ENCODE measurements around the gene SLC25A20.
"Not testable (repeated sequence)": the region's sequence is repeated elsewhere in the genome, so short reads cannot be mapped to it uniquely, and the experiment has no call there.

The SLC25A20 gene

GRCh38 chr3:48915296-48915695, 16.6 kb upstream of the SLC25A20 start:
- Histone ChIP-seq H3K4me2 (ENCODE audit: low read length) (no peak overlapping the region), H4K20me1 (ENCODE audit: control insufficient read depth, insufficient read depth, low read depth, low read length) (no peaks in the 10 kb centered on the region), H3K4me3 (ENCODE audit: low read length) (no peak overlapping the region), H3K79me2 (ENCODE audit: control insufficient read depth, low read length) (peaks cover 22% of the 10 kb centered on the region), H3K36me3 (ENCODE audit: control insufficient read depth, low read length) (peaks cover 8% of the 10 kb centered on the region), H3K4me1 (ENCODE audit: control insufficient read depth, low read length) (peaks cover 9% of the 10 kb centered on the region), H3K27me3 (ENCODE audit: control insufficient read depth, low read length) (no peaks in the 10 kb centered on the region), H3K27ac (ENCODE audit: low read depth, low read length) (no peak overlapping the region), H3F3A (ENCODE audit: control insufficient read depth, insufficient read depth) (peaks cover 7% of the 10 kb centered on the region), H3K9me2 (replicated peaks; ENCODE audit: control insufficient read depth, low read length) (no peaks in the 10 kb centered on the region), H3K9me3 (ENCODE audit: control insufficient read depth, insufficient read depth, low read length) (no peaks in the 10 kb centered on the region)
- no peak for TF ChIP-seq CTCF (IDR thresholded peaks at IDR 0.05; ENCODE audit: low read depth, low read length, poor library complexity, severe bottlenecking)
- no peak for TF ChIP-seq EZH2phosphoT487 (IDR thresholded peaks at IDR 0.05; ENCODE audit: borderline replicate concordance, low read length)

GRCh38 chr3:48907026-48907425, 8.3 kb upstream of the SLC25A20 start:
- not testable (repeated sequence) for H3K9me2 ChIP-seq (replicated peaks; ENCODE audit: control insufficient read depth, low read length); H3K9me3 ChIP-seq (ENCODE audit: control insufficient read depth, insufficient read depth, low read length); H3K4me3 ChIP-seq (ENCODE audit: low read length); H3K27me3 ChIP-seq (ENCODE audit: control insufficient read depth, low read length); H3K79me2 ChIP-seq (ENCODE audit: control insufficient read depth, low read length); H3K36me3 ChIP-seq (ENCODE audit: control insufficient read depth, low read length); H3K4me2 ChIP-seq (ENCODE audit: low read length); H3K27ac ChIP-seq (ENCODE audit: low read depth, low read length); H4K20me1 ChIP-seq (ENCODE audit: control insufficient read depth, insufficient read depth, low read depth, low read length); H3F3A ChIP-seq (ENCODE audit: control insufficient read depth, insufficient read depth)
- peaks cover 20% of the 10 kb centered on the region for H3K4me1 ChIP-seq (ENCODE audit: control insufficient read depth, low read length)

- no peaks in the 10 kb centered on the region for H3K9me3 ChIP-seq (ENCODE audit: control insufficient read depth, insufficient read depth, low read length)
- H3K4me2 ChIP-seq (ENCODE audit: low read length), result peak overlapping the region; percentile 89
- H4K20me1 ChIP-seq (ENCODE audit: control insufficient read depth, insufficient read depth, low read depth, low read length), result no peaks in the 10 kb centered on the region
- peaks cover 6% of the 10 kb centered on the region for H3F3A ChIP-seq (ENCODE audit: control insufficient read depth, insufficient read depth)
- TF ChIP-seq CTCF (IDR thresholded peaks at IDR 0.05; ENCODE audit: low read depth, low read length, poor library complexity, severe bottlenecking) (no peak), EZH2phosphoT487 (IDR thresholded peaks at IDR 0.05; ENCODE audit: borderline replicate concordance, low read length) (no peak)
- no peaks in the 10 kb centered on the region for H3K36me3 ChIP-seq (ENCODE audit: control insufficient read depth, low read length)
- H3K4me3 ChIP-seq (ENCODE audit: low read length), result peak overlapping the region; percentile 91
- H3K79me2 ChIP-seq (ENCODE audit: control insufficient read depth, low read length), result peaks cover 5% of the 10 kb centered on the region; the same call in 1 of the 2 replicates
- peak overlapping the region; percentile 42 for H3K27ac ChIP-seq (ENCODE audit: low read depth, low read length)
- H3K27me3 ChIP-seq (ENCODE audit: control insufficient read depth, low read length), result no peaks in the 10 kb centered on the region
- H3K4me1 ChIP-seq (ENCODE audit: control insufficient read depth, low read length), result peaks cover 41% of the 10 kb centered on the region
- H3K9me2 ChIP-seq (replicated peaks; ENCODE audit: control insufficient read depth, low read length), result no peaks in the 10 kb centered on the region
Observed at GRCh38 chr3:48899273-48899672, 591 bp upstream of the SLC25A20 start.

- peaks cover 6% of the 10 kb centered on the region for H3F3A ChIP-seq (ENCODE audit: control insufficient read depth, insufficient read depth)
- H3K27ac ChIP-seq (ENCODE audit: low read depth, low read length), result peak overlapping the region; percentile 29; the same call in 1 of the 2 replicates
- H3K27me3 ChIP-seq (ENCODE audit: control insufficient read depth, low read length), result no peaks in the 10 kb centered on the region
- H3K9me3 ChIP-seq (ENCODE audit: control insufficient read depth, insufficient read depth, low read length), result no peaks in the 10 kb centered on the region
- peak overlapping the region; percentile 89 for H3K4me2 ChIP-seq (ENCODE audit: low read length)
- H3K36me3 ChIP-seq (ENCODE audit: control insufficient read depth, low read length), result no peaks in the 10 kb centered on the region
- H3K9me2 ChIP-seq (replicated peaks; ENCODE audit: control insufficient read depth, low read length), result no peaks in the 10 kb centered on the region
- no peaks in the 10 kb centered on the region for H4K20me1 ChIP-seq (ENCODE audit: control insufficient read depth, insufficient read depth, low read depth, low read length)
- peaks cover 5% of the 10 kb centered on the region; the same call in 1 of the 2 replicates for H3K79me2 ChIP-seq (ENCODE audit: control insufficient read depth, low read length)
- peak overlapping the region; percentile 91 for H3K4me3 ChIP-seq (ENCODE audit: low read length)
- no peak for TF ChIP-seq EZH2phosphoT487 (IDR thresholded peaks at IDR 0.05; ENCODE audit: borderline replicate concordance, low read length)
- peaks cover 25% of the 10 kb centered on the region for H3K4me1 ChIP-seq (ENCODE audit: control insufficient read depth, low read length)
Observed at GRCh38 chr3:48897460-48898376, 964 bp downstream of the SLC25A20 start.
